NB4 (cell line): Measurements from ENCODE around the gene ITCH.

Experiments used
- DNase-seq: peaks from one replicate; pipeline ENCODE4 v3.0.0; 2010; ENCODE audit warnings: low read depth
- H3K4me3 ChIP-seq: one replicate; pipeline ENCODE4 v1.5.1; 2011; ENCODE audit warnings: mild to moderate bottlenecking, low read depth, low read length, moderate library complexity
- MYC ChIP-seq: IDR thresholded peaks from 2 replicates; pipeline ENCODE4 v1.6.1; 2011; ENCODE audit warnings: low read depth, low read length
- POLR2A ChIP-seq: IDR thresholded peaks from 2 replicates; pipeline ENCODE4 v1.6.1; 2011; ENCODE audit warnings: mild to moderate bottlenecking; ENCODE audit not compliant: insufficient read length; ENCODE audit errors: extremely low read depth
- TF ChIP-seq, protein P1 (sequence below): IDR thresholded peaks from one replicate; pipeline ENCODE4 v1.5.1; 2012; ENCODE audit warnings: low read depth, low read length
- TF ChIP-seq, protein P2 (sequence below): IDR thresholded peaks from 2 replicates; pipeline ENCODE4 v1.6.1; 2011; ENCODE audit warnings: low read depth, low read length

Gene ITCH

DNA sequence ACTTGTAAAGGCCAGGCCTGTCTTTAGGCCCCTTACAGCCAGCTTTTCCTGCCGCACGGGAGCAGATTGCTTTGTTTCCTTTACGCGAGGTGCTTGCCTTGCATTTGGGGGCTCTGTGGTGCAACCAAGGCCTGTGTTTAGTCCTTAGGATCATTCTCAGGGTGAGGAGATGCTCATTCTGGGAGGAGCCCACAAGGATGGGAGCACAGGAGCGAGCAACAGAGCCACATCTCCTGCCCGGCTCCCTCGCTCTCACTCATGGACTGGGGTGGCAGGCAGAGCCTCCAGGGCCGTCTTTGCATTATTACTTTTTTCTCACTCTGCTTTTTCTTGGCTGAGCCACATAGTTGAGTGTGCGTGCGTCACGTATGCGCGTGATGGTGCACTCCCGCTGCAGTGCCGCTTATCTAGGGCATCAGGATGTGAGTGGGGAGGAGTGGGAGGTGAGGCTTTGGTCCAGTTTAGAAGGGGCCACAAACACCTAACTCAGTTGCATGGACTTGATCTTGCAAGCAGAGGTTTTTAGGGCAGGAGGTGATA is 172.3 kb downstream of the ITCH start:
- no peak for DNase-seq
- TF ChIP-seq MYC: no peak
- TF ChIP-seq, protein P1, sequence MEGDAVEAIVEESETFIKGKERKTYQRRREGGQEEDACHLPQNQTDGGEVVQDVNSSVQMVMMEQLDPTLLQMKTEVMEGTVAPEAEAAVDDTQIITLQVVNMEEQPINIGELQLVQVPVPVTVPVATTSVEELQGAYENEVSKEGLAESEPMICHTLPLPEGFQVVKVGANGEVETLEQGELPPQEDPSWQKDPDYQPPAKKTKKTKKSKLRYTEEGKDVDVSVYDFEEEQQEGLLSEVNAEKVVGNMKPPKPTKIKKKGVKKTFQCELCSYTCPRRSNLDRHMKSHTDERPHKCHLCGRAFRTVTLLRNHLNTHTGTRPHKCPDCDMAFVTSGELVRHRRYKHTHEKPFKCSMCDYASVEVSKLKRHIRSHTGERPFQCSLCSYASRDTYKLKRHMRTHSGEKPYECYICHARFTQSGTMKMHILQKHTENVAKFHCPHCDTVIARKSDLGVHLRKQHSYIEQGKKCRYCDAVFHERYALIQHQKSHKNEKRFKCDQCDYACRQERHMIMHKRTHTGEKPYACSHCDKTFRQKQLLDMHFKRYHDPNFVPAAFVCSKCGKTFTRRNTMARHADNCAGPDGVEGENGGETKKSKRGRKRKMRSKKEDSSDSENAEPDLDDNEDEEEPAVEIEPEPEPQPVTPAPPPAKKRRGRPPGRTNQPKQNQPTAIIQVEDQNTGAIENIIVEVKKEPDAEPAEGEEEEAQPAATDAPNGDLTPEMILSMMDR: no peak
- TF ChIP-seq, protein P2, sequence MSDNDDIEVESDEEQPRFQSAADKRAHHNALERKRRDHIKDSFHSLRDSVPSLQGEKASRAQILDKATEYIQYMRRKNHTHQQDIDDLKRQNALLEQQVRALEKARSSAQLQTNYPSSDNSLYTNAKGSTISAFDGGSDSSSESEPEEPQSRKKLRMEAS: no peak
- no peak for TF ChIP-seq POLR2A
- H3K4me3 ChIP-seq: no peak overlapping the region

DNA sequence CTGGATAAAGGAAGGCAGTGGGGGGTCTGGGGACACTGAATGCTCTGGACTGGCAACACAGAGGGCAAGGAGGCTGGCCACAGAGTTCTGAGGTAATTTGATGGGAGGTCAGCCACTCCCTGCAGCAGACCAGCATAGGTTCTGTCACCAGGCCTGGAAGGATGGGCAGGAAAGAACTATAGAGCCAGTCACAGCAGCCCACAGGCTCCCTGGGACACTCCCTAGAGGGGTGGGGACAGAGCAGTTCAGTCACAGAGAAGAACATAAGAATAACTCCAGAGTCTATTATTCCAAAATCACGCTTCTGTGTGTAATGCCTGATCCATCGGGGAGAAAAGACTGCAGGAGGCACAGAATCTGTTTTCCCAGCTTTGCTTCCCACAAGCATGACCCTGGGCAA is 172.8 kb downstream of the ITCH start:
- TF ChIP-seq MYC (no peak), POLR2A (no peak)
- TF ChIP-seq, protein P2: no peak
- TF ChIP-seq, protein P1: no peak
- no peak for DNase-seq

DNA sequence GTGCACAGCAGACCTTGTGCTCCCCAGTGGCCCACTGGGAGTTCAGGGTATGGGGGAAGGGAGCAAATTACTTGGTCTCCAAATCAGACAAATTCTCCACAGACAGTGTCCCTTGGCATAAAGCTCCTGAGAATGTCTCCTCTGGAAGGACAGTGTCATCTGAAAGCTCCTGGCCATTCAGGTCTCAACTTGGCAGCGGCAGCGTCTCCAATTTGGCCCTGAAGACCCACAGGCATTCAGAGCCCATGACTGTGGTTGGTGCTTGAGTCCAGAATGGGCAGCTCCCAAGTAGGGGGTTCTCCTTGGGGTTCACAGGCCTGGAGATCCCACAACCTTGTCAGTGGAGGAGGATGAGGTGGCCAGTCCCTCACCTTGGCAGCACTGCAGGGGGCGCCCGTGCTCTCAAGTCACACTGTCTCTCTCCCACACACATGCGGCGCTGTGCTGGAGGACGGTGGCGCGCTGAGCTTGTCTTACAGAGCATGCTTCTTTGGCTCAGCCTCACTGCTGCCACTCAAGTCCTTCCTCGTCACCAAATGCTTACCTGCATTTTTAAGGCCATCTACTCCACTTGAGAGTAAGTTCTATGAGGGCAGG is 173.8 kb downstream of the ITCH start:
- no peak overlapping the region for H3K4me3 ChIP-seq
- TF ChIP-seq POLR2A (no peak), MYC (0 out of 2 replicates have a peak, but pooled peaks have one; percentile 20)
- TF ChIP-seq, protein P2: no peak
- TF ChIP-seq, protein P1: peak; percentile 54
- peak; percentile 75 for DNase-seq

More for the DNA sequence above, 172.8 kb downstream of the ITCH start:
- no peak overlapping the region for H3K4me3 ChIP-seq

DNA sequence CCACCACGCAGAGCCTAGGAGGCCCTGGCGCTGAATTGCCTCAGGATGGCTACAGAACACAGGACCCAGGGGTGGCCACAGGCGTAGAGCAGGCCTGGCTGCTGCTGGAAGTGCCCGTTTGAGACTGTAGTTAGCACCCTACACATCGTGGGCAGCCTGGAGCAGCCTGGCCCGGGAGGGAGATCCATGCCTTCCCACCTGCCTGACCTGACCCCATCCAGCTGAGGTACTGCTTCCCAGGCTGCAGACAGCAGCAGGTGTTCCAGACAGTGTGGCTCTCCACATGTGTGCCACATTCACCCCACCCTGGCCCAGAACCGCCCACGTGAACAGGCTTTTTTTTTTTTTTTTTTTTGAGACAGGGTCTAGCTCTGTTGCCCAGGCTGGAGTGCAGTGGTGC is 174.6 kb downstream of the ITCH start:
- no peak for DNase-seq
- no peak overlapping the region for H3K4me3 ChIP-seq
- TF ChIP-seq POLR2A (no peak), MYC (no peak)
- TF ChIP-seq, protein P2: no peak
- TF ChIP-seq, protein P1: no peak

DNA sequence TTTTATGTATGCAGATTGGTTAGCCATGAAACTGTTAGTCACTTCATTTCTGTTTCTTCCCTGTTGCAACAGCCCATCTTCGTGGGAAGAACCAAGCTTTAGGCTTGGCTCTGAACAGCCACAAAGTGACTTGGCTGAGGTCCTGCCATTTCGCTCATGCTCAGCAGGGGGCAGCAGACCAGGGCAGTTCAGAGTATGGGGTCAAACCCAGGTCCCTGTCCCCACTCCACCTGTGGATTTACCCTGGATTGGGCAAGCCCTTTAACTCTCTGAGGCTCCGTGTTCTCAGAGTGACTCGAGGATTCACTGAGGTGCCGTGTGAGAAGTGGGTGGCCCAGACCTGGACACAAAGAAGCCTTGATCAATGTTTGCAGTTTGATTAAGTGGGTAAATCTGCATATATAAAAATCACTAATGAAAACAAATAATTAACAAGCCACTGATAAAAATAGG is 175.6 kb downstream of the ITCH start:
- DNase-seq: peak; percentile 79
- TF ChIP-seq, protein P1: peak; percentile 96
- TF ChIP-seq, protein P2: no peak
- no peak overlapping the region for H3K4me3 ChIP-seq
